DND-41 (cell line): Measurements from ENCODE around the gene RMI2.

ENCODE experiments used
- ATAC-seq: fragments of 200-7000 bp; cut with Tn5 transposase; 3 replicates; pipeline ENCODE4 v1.9.1; 2021; ENCODE audit warnings: low read depth; ENCODE audit not compliant: insufficient read depth
- DNase-seq: peaks from one replicate; pipeline ENCODE4 v3.0.0-alpha.2; 2020
- H2AFZ ChIP-seq: 2 replicates; pipeline ENCODE4 v1.6.0; 2012; ENCODE audit warnings: low read depth, low read length
- H3K27ac ChIP-seq: 2 replicates; pipeline ENCODE4 v1.5.1; 2012; ENCODE audit warnings: low read length, inconsistent platforms
- H3K27me3 ChIP-seq: fragments of 200-600 bp; sonication (generic); 2 replicates; pipeline ENCODE4 v1.6.0; 2012; ENCODE audit warnings: low read length, mild to moderate bottlenecking, inconsistent platforms; ENCODE audit not compliant: insufficient read depth, poor library complexity
- H3K36me3 ChIP-seq: 2 replicates; pipeline ENCODE4 v1.5.1; 2012; ENCODE audit warnings: low read length, inconsistent platforms; ENCODE audit not compliant: insufficient read depth
- H3K4me1 ChIP-seq: 2 replicates; pipeline ENCODE4 v1.5.1; 2012; ENCODE audit warnings: mild to moderate bottlenecking, low read length; ENCODE audit not compliant: insufficient read depth
- H3K4me2 ChIP-seq: 2 replicates; pipeline ENCODE4 v1.6.0; 2012; ENCODE audit warnings: mild to moderate bottlenecking, moderate library complexity, low read length, inconsistent platforms; ENCODE audit not compliant: insufficient read depth
- H3K4me3 ChIP-seq, 2 experiments: fragments of 200-600 bp in 1 of 2; shearing (Covaris generic) in 1 of 2; 2 replicates each; pipeline ENCODE4 v1.5.1; 2012 to 2016; ENCODE audit warnings: inconsistent platforms in 2 of 2, low read length in 2 of 2, mild to moderate bottlenecking in 2 of 2, low read depth in 1 of 2, moderate library complexity in 1 of 2
- H3K79me2 ChIP-seq: 2 replicates; pipeline ENCODE4 v1.6.0; 2012; ENCODE audit warnings: low read length, inconsistent platforms; ENCODE audit not compliant: insufficient read depth
- H3K9ac ChIP-seq: 2 replicates; pipeline ENCODE4 v1.6.0; 2012; ENCODE audit warnings: low read depth, mild to moderate bottlenecking, inconsistent platforms, low read length, moderate library complexity
- H3K9me3 ChIP-seq: 2 replicates; pipeline ENCODE4 v1.5.1; 2012; ENCODE audit warnings: low read length, moderate library complexity, mild to moderate bottlenecking, inconsistent platforms; ENCODE audit not compliant: insufficient read depth, severe bottlenecking
- H4K20me1 ChIP-seq: 2 replicates; pipeline ENCODE4 v1.6.0; 2012; ENCODE audit warnings: low read length; ENCODE audit not compliant: insufficient read depth
- EZH2 ChIP-seq: IDR thresholded peaks from 3 replicates; pipeline ENCODE4 v1.6.1; 2012; ENCODE audit warnings: borderline replicate concordance, low read depth, mild to moderate bottlenecking, moderate library complexity, low read length, inconsistent platforms; ENCODE audit not compliant: severe bottlenecking
- TF ChIP-seq, protein P1 (sequence below): IDR thresholded peaks from 2 replicates; pipeline ENCODE4 v1.5.1; 2012; ENCODE audit warnings: borderline replicate concordance, low read length, moderate library complexity, mild to moderate bottlenecking; ENCODE audit not compliant: poor library complexity, severe bottlenecking; ENCODE audit errors: extremely low read depth

Gene RMI2

GRCh38 chr16:11348737-11349598 is 3.7 kb downstream of the RMI2 start:
- Histone ChIP-seq H3K36me3 (peaks cover 59% of the 10 kb centered on the region), H3K79me2 (peaks cover 81% of the 10 kb centered on the region), H3K27ac (no peak overlapping the region), H3K9me3 (no peaks in the 10 kb centered on the region), H3K9ac (no peak overlapping the region), H2AFZ (no peak overlapping the region), H3K4me2 (no peak overlapping the region; the same call in 1 of the 2 replicates), H4K20me1 (peaks cover 51% of the 10 kb centered on the region), H3K27me3 (no peaks in the 10 kb centered on the region), H3K4me1 (peaks cover 55% of the 10 kb centered on the region), H3K4me3 (no peak overlapping the region)
- TF ChIP-seq, protein P1, sequence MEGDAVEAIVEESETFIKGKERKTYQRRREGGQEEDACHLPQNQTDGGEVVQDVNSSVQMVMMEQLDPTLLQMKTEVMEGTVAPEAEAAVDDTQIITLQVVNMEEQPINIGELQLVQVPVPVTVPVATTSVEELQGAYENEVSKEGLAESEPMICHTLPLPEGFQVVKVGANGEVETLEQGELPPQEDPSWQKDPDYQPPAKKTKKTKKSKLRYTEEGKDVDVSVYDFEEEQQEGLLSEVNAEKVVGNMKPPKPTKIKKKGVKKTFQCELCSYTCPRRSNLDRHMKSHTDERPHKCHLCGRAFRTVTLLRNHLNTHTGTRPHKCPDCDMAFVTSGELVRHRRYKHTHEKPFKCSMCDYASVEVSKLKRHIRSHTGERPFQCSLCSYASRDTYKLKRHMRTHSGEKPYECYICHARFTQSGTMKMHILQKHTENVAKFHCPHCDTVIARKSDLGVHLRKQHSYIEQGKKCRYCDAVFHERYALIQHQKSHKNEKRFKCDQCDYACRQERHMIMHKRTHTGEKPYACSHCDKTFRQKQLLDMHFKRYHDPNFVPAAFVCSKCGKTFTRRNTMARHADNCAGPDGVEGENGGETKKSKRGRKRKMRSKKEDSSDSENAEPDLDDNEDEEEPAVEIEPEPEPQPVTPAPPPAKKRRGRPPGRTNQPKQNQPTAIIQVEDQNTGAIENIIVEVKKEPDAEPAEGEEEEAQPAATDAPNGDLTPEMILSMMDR = no peak
- TF ChIP-seq EZH2 = no peak
- no peak for DNase-seq
- no peak for ATAC-seq

DNA sequence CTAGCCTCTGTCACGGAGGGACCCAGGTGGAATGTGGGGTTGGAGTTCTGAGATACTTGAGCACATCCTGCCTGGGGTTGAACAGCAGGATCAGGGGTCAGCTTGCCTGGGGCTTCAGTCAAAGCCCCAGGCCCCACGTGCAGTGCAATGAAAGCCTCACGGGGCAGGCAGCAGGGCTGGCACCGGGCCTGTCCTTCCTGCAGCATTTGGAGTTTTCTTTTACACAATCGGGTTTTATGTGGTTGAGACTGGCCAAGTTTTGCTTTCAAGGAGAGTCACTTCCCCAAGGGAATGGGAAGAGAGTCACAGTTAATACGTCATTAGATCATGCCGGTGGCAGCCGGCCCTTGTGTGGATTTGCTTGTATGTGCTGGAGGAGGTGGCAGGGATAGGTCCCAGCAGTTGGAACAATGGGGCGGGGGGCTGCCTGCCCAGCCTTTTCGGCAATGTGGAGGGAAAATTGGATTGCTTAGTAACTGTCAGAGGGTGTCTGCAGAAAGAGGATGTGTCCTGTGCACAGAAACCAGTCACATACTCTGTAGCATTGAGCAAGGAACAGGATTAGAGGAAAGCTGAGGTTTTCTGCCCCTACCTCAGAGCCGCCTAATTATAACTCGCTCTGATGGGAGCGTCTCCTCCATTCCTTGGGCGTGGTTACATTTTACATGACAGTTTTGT is 4.5 kb downstream of the RMI2 start:
- no peak for TF ChIP-seq EZH2
- TF ChIP-seq, protein P1 = no peak
- Histone ChIP-seq H2AFZ (no peak overlapping the region), H3K9me3 (no peaks in the 10 kb centered on the region), H3K36me3 (peaks cover 59% of the 10 kb centered on the region), H3K79me2 (peaks cover 76% of the 10 kb centered on the region), H3K4me1 (peaks cover 56% of the 10 kb centered on the region), H3K27me3 (no peaks in the 10 kb centered on the region), H3K4me3 (no peak overlapping the region), H4K20me1 (peaks cover 57% of the 10 kb centered on the region), H3K4me2 (no peak overlapping the region), H3K9ac (no peak overlapping the region), H3K27ac (no peak overlapping the region)
- DNase-seq = no peak
- ATAC-seq = no peak

DNA sequence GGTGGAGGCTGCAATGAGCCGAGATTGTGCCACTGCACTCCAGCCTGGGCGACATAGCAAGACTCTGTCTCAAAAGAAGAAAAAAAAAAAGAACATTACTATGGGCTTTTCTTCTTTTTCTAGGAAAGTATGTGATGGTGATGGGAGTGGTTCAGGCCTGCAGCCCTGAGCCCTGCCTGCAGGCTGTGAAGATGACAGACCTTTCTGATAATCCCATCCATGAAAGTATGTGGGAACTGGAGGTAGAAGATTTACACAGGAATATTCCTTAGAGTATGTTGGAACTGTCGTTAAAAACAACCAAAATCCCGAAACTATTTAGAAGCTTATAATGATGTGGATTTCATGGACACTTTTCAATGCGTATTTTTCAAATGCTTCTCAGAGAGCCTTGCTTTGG is 5.3 kb downstream of the RMI2 start:
- Histone ChIP-seq H3K27ac (no peak overlapping the region), H3K9ac (no peak overlapping the region), H3K9me3 (no peaks in the 10 kb centered on the region), H3K36me3 (peaks cover 62% of the 10 kb centered on the region), H4K20me1 (peaks cover 63% of the 10 kb centered on the region), H3K4me2 (no peak overlapping the region), H3K4me1 (peaks cover 64% of the 10 kb centered on the region), H3K4me3 (no peak overlapping the region), H3K79me2 (peaks cover 75% of the 10 kb centered on the region), H2AFZ (no peak overlapping the region), H3K27me3 (no peaks in the 10 kb centered on the region)
- no peak for DNase-seq
- TF ChIP-seq, protein P1 = no peak
- TF ChIP-seq EZH2 = no peak
- ATAC-seq = no peak
